H1 (cell line): ENCODE measurements around the gene ZBTB40. TPM values are rescaled to one million over a fixed set of nuclear protein-coding genes. Genes with fewer than 3 reads are reported as not detected.
A peak's percentile ranks its signal among the peaks of the same experiment; 100 is the strongest.

ENCODE experiments used
- CTCF ChIA-PET: fragments of 300-600 bp; sonication (Branson Sonifier 250); formaldehyde crosslinking; loops from one replicate; lab custom pipeline; 2021; ENCODE audit not compliant: partially characterized antibody; lab: Charles Lee
- POLR2A ChIA-PET: fragments of 300-600 bp; sonication (Branson Sonifier 250); formaldehyde crosslinking; loops from one replicate; lab custom pipeline; 2021; ENCODE audit warnings: inconsistent platforms; ENCODE audit not compliant: partially characterized antibody; lab: Charles Lee
- DNase-seq, 2 experiments: peaks; one replicate each; pipeline versions ENCODE4 v3.0.0 to v3.0.0-alpha.2; 2010 to 2022; ENCODE audit warnings: low spot score in 2 of 2, low read depth in 1 of 2, mixed read lengths in 1 of 2
- FAIRE-seq: peaks from 2 replicates; lab custom pipeline; 2011; peaks lifted over from hg19 to GRCh38; lab: Jason Lieb, UNC
- H2AFZ ChIP-seq: 2 replicates; pipeline ENCODE4 v1.8.1; 2012; ENCODE audit warnings: low read length, inconsistent platforms
- H2AK5ac ChIP-seq: 2 replicates; pipeline ENCODE4 v1.6.1; 2013; ENCODE audit warnings: low read depth, low read length
- H2BK120ac ChIP-seq: replicated peaks from 2 replicates; pipeline ENCODE3; 2013; ENCODE audit warnings: low read depth, low read length, inconsistent platforms
- H2BK12ac ChIP-seq: 2 replicates; pipeline ENCODE4 v1.6.1; 2013; ENCODE audit warnings: low read depth, low read length
- H2BK15ac ChIP-seq: 2 replicates; pipeline ENCODE4 v1.6.1; 2013; ENCODE audit warnings: low read length
- H2BK20ac ChIP-seq: 2 replicates; pipeline ENCODE4 v1.6.1; 2013; ENCODE audit warnings: low read length
- H2BK5ac ChIP-seq: 2 replicates; pipeline ENCODE4 v1.6.1; 2013; ENCODE audit warnings: low read depth, low read length
- H3K14ac ChIP-seq: 2 replicates; pipeline ENCODE4 v1.6.1; 2013; ENCODE audit warnings: inconsistent platforms; ENCODE audit not compliant: insufficient read length
- H3K18ac ChIP-seq: 2 replicates; pipeline ENCODE4 v1.6.1; 2013; ENCODE audit warnings: low read length; ENCODE audit errors: extremely low read depth
- H3K23ac ChIP-seq: 2 replicates; pipeline ENCODE4 v1.6.1; 2013; ENCODE audit warnings: inconsistent platforms; ENCODE audit not compliant: insufficient read length
- H3K23me2 ChIP-seq: 2 replicates; pipeline ENCODE4 v1.6.1; 2013; ENCODE audit warnings: low read depth, low read length
- H3K27ac ChIP-seq: 2 replicates; pipeline ENCODE4 v1.6.1; 2011; ENCODE audit warnings: low read depth, low read length, inconsistent platforms
- H3K27me3 ChIP-seq, 4 experiments: replicated peaks in 1 of 4; 1 replicate in 1 of 4; 2 replicates in 3 of 4; pipeline versions ENCODE4 v1.6.1 to v1.8.1; 2011 to 2013; ENCODE audit warnings: low read length in 3 of 4, mild to moderate bottlenecking in 3 of 4, inconsistent platforms in 2 of 4, mixed read lengths in 2 of 4, moderate library complexity in 1 of 4; ENCODE audit not compliant: control insufficient read depth in 3 of 4, insufficient read depth in 3 of 4; ENCODE audit errors: extremely low read depth in 1 of 4
- H3K36me3 ChIP-seq, 4 experiments: 2 replicates each; pipeline versions ENCODE4 v1.6.1 to v1.8.1; 2011 to 2013; ENCODE audit warnings: mild to moderate bottlenecking in 4 of 4, low read length in 3 of 4, moderate library complexity in 2 of 4, control low read depth in 1 of 4, inconsistent platforms in 1 of 4; ENCODE audit not compliant: insufficient read depth in 4 of 4, control insufficient read depth in 2 of 4
- H3K4ac ChIP-seq: replicated peaks from 2 replicates; pipeline ENCODE3; 2013; ENCODE audit warnings: low read length, low read depth, mixed read lengths, inconsistent platforms; ENCODE audit not compliant: insufficient read length
- H3K4me1 ChIP-seq, 4 experiments: replicated peaks in 1 of 4; 1 replicate in 1 of 4; 2 replicates in 3 of 4; pipeline versions ENCODE4 v1.6.1 to v1.8.1; 2011 to 2013; ENCODE audit warnings: low read length in 3 of 4, inconsistent platforms in 2 of 4, mixed read lengths in 1 of 4; ENCODE audit not compliant: insufficient read depth in 4 of 4, control insufficient read depth in 3 of 4
- H3K4me2 ChIP-seq, 2 experiments: 2 replicates each; pipeline versions ENCODE4 v1.6.1 to v1.8.1; 2011 to 2013; ENCODE audit warnings: low read depth in 2 of 2, low read length in 2 of 2, control low read depth in 1 of 2, inconsistent platforms in 1 of 2, mild to moderate bottlenecking in 1 of 2; ENCODE audit not compliant: insufficient read depth in 1 of 2
- H3K4me3 ChIP-seq, 4 experiments: fragments of 200-600, 300-600 bp in 1 of 4; sonication (generic), shearing (Covaris generic), sonication (Bioruptor Twin) in 1 of 4; 2 replicates each; pipeline versions ENCODE4 v1.5.1 to v1.8.1; 2011 to 2016; ENCODE audit warnings: low read length in 4 of 4, low read depth in 3 of 4, control low read depth in 2 of 4, inconsistent platforms in 2 of 4, mild to moderate bottlenecking in 2 of 4, mixed read lengths in 1 of 4, moderate library complexity in 1 of 4; ENCODE audit not compliant: insufficient read depth in 2 of 4; ENCODE audit errors: extremely low read depth in 1 of 4
- H3K56ac ChIP-seq: replicated peaks from 2 replicates; pipeline ENCODE3; 2013; ENCODE audit warnings: low read depth, mild to moderate bottlenecking, mixed read lengths, low read length, inconsistent platforms; ENCODE audit not compliant: insufficient read length
- H3K79me1 ChIP-seq: 2 replicates; pipeline ENCODE4 v1.6.1; 2013; ENCODE audit warnings: low read depth, low read length, control low read depth
- H3K79me2 ChIP-seq, 2 experiments: 2 replicates each; pipeline versions ENCODE4 v1.6.1 to v1.8.1; 2012 to 2013; ENCODE audit warnings: low read length in 2 of 2, mild to moderate bottlenecking in 2 of 2, inconsistent platforms in 1 of 2; ENCODE audit not compliant: insufficient read depth in 2 of 2, control insufficient read depth in 1 of 2
- H3K9ac ChIP-seq, 4 experiments: replicated peaks in 1 of 4; 1 replicate in 1 of 4; 2 replicates in 3 of 4; pipeline versions ENCODE4 v1.6.1 to v1.8.1; 2011 to 2013; ENCODE audit warnings: low read depth in 3 of 4, low read length in 3 of 4, control low read depth in 2 of 4, mild to moderate bottlenecking in 2 of 4, moderate library complexity in 2 of 4, inconsistent platforms in 1 of 4; ENCODE audit errors: extremely low read depth in 1 of 4
- H3K9me3 ChIP-seq, 2 experiments: 2 replicates each; pipeline versions ENCODE4 v1.6.1 to v1.8.1; 2012 to 2013; ENCODE audit warnings: mild to moderate bottlenecking in 2 of 2, moderate library complexity in 2 of 2, control low read depth in 1 of 2, inconsistent platforms in 1 of 2, low read depth in 1 of 2, low read length in 1 of 2, mixed read lengths in 1 of 2; ENCODE audit not compliant: insufficient read depth in 2 of 2
- H4K20me1 ChIP-seq, 2 experiments: replicated peaks in 1 of 2; 2 replicates each; pipeline versions ENCODE3 to v1.8.1; 2011 to 2013; ENCODE audit warnings: inconsistent platforms in 2 of 2, low read length in 2 of 2, mild to moderate bottlenecking in 1 of 2; ENCODE audit not compliant: insufficient read depth in 2 of 2, control insufficient read depth in 1 of 2
- H4K5ac ChIP-seq: 2 replicates; pipeline ENCODE4 v1.6.1; 2013; ENCODE audit warnings: low read length, low read depth, mixed read lengths, inconsistent platforms; ENCODE audit not compliant: insufficient read length
- H4K8ac ChIP-seq: 2 replicates; pipeline ENCODE4 v1.8.0; 2013; ENCODE audit warnings: mild to moderate bottlenecking, moderate library complexity, low read length, inconsistent platforms; ENCODE audit not compliant: insufficient read depth; ENCODE audit errors: extremely low read depth
- H4K91ac ChIP-seq: replicated peaks from 2 replicates; pipeline ENCODE3; 2013; ENCODE audit warnings: low read length, mixed read lengths, inconsistent platforms; ENCODE audit not compliant: insufficient read length
- BRCA1 ChIP-seq: IDR thresholded peaks from 2 replicates; pipeline ENCODE4 v1.6.1; 2012; ENCODE audit warnings: low read depth, low read length, improper control_type of control experiment
- CHD1 ChIP-seq: IDR thresholded peaks from 2 replicates; pipeline ENCODE4 v1.6.1; 2012; ENCODE audit warnings: low read depth, low read length, improper control_type of control experiment
- EGR1 ChIP-seq: IDR thresholded peaks from 2 replicates; pipeline ENCODE4 v1.6.1; 2011; ENCODE audit warnings: low read depth, low read length, borderline replicate concordance
- FOSL1 ChIP-seq: IDR thresholded peaks from 2 replicates; pipeline ENCODE4 v1.6.1; 2011; ENCODE audit warnings: mild to moderate bottlenecking, low read depth, low read length, moderate library complexity; ENCODE audit not compliant: insufficient read depth
- KDM4A ChIP-seq: IDR thresholded peaks from one replicate; pipeline ENCODE4 v1.7.1; 2012; ENCODE audit warnings: low read depth, mild to moderate bottlenecking, moderate library complexity, low read length, inconsistent platforms; ENCODE audit not compliant: severe bottlenecking
- KDM5A ChIP-seq: fragments of 200-600 bp; IDR thresholded peaks from 2 replicates; pipeline ENCODE4 v1.7.1; 2012; ENCODE audit warnings: mild to moderate bottlenecking, low read length, inconsistent platforms, mixed read lengths
- MAFK ChIP-seq: IDR thresholded peaks from 2 replicates; pipeline ENCODE4 v1.6.1; 2012; ENCODE audit warnings: low read depth, mild to moderate bottlenecking, improper control_type of control experiment, low read length
- NANOG ChIP-seq: IDR thresholded peaks from 2 replicates; pipeline ENCODE4 v1.6.1; 2011; ENCODE audit warnings: low read length, low read depth, mild to moderate bottlenecking, inconsistent platforms; ENCODE audit not compliant: insufficient read depth, poor library complexity, severe bottlenecking
- SAP30 ChIP-seq: fragments of 300-600 bp; sonication (generic); IDR thresholded peaks from 2 replicates; pipeline ENCODE4 v1.7.1; 2012; ENCODE audit warnings: low read length, moderate library complexity, mild to moderate bottlenecking, inconsistent platforms; ENCODE audit not compliant: insufficient read depth, insufficient replicate concordance
- SP2 ChIP-seq: IDR thresholded peaks from 2 replicates; pipeline ENCODE4 v1.6.1; 2012; ENCODE audit warnings: mild to moderate bottlenecking, low read length, inconsistent platforms
- SP4 ChIP-seq: IDR thresholded peaks from 2 replicates; pipeline ENCODE4 v1.6.1; 2012; ENCODE audit warnings: low read length, inconsistent platforms
- TBP ChIP-seq: IDR thresholded peaks from 2 replicates; pipeline ENCODE4 v1.6.1; 2011; ENCODE audit warnings: low read depth, low read length, improper control_type of control experiment
- TCF12 ChIP-seq: IDR thresholded peaks from 2 replicates; pipeline ENCODE4 v1.6.1; 2011; ENCODE audit warnings: low read depth, mild to moderate bottlenecking, low read length
- WGBS, 2 experiments: shearing (Covaris generic) in 1 of 2; methylation state at CpG; one replicate each; pipeline versions ENCODE4 v1.1.6 to v1.1.7; 2013 to 2015; ENCODE audit warnings: low lambda C conversion rate in 2 of 2, mixed read lengths in 2 of 2, inconsistent platforms in 1 of 2, low coverage in 1 of 2, missing lambda C conversion rate in 1 of 2; ENCODE audit not compliant: insufficient replicate concordance in 2 of 2, insufficient coverage in 1 of 2, insufficient read length in 1 of 2; ENCODE audit errors: extremely low coverage in 1 of 2, missing lambda C conversion rate in 1 of 2; 5-methylcytosine and 5-hydroxymethylcytosine counted together
- polyA plus RNA-seq, 7 experiments: library from polyadenylated mRNA; depleted of rRNA in 3 of 7; stranded (reverse) in 5 of 7; unstranded in 2 of 7; fragments of >200 nt in 5 of 7; fragments of 200-250 nt in 2 of 7; gene quantifications; 1 replicate in 5 of 7; 2 replicates in 1 of 7; 4 replicates in 1 of 7; pipeline versions ENCODE4 v1.2.1 to v1.2.3, GENCODE V29; 2011 to 2013; ENCODE audit warnings: missing spikeins in 2 of 7, mixed read lengths in 2 of 7
- total RNA-seq: library from RNA; stranded (reverse); fragmentation: NEBNext Ultra II Directional; extraction: Animal tissue kit (Norgen Biotek cat#: 25700); gene quantifications from 2 replicates; pipeline ENCODE4 v1.2.1, GENCODE V29; 2021

The ZBTB40 gene
- total and polyA plus RNA-seq, 2 of the 8 experiments (the other 6 are each of a cell fraction or from before 2014, with no cell fraction given), result 3.1 to 19.3 TPM

DNA sequence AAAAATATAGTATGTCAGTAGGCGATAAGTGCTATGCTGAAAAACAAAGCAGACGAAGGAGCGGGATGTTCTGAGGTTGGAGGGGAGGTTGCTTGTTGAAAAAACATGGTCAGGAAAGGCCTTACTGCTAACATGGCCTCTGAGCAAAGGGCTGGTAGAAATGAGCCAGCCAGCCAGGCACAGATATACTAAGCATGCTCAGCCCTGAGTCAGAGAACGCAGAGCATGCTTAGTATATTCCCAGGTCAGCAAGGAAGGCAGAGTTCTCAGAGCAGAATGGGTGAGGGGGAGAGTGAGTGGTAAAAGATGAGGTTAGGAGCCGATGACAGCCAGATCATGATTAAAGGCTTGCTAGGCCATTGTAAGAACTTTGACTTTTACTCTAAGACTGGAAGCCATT, 36.7 kb downstream of the ZBTB40 start:
- no peak overlapping the region for H3K27ac ChIP-seq
- no peak overlapping the region for H4K5ac ChIP-seq
- ChIA-PET CTCF (interaction anchor here (1.0 to 1.4 kb wide), 5 partner anchors 10 to 73 kb away, joined by 3 to 6 read pairs (median 3); no protein-coding TSS in a partner anchor), POLR2A (no interaction called here)
- no peak for DNase-seq
- no peak overlapping the region for H3K23ac ChIP-seq
- H2AFZ ChIP-seq, result no peak overlapping the region; the same call in 1 of the 2 replicates
- no peaks in the 10 kb centered on the region for H3K27me3 ChIP-seq
- no peak overlapping the region for H2BK15ac ChIP-seq
- 0 out of 2 replicates have a peak overlapping the region, but pooled peaks have one; percentile 41 for H2AK5ac ChIP-seq
- H3K36me3 ChIP-seq, result no peaks in the 10 kb centered on the region
- no peak overlapping the region for H3K4me3 ChIP-seq
- H3K9ac ChIP-seq, result no peak overlapping the region
- no peak overlapping the region for H3K18ac ChIP-seq
- peaks cover 5 to 20% (median 12%) of the 10 kb centered on the region in 4 experiments for H3K4me1 ChIP-seq
- H3K79me2 ChIP-seq, result peaks cover 0 to 33% of the 10 kb centered on the region in 2 experiments; a peak in 2 of 4 replicates
- no peaks in the 10 kb centered on the region for H4K20me1 ChIP-seq
- H3K23me2 ChIP-seq, result no peaks in the 10 kb centered on the region
- H2BK120ac ChIP-seq, result no peak overlapping the region
- H2BK20ac ChIP-seq, result no peak overlapping the region
- H2BK12ac ChIP-seq, result no peak overlapping the region
- H3K14ac ChIP-seq, result no peak overlapping the region
- no peaks in the 10 kb centered on the region for H3K79me1 ChIP-seq
- H3K4ac ChIP-seq, result no peak overlapping the region
- H4K8ac ChIP-seq, result no peak overlapping the region
- no peak for FAIRE-seq
- H4K91ac ChIP-seq, result no peak overlapping the region
- peaks cover 0 to 2% of the 10 kb centered on the region in 2 experiments; a peak in 1 of 4 replicates for H3K9me3 ChIP-seq
- no peak overlapping the region for H3K4me2 ChIP-seq
- 78% methylated on average over 5 of the region's 5 CpGs; no CpG with 5 or more reads in 1 of the 2 experiments for WGBS, 2 experiments
- no peak overlapping the region; the same call in 1 of the 2 replicates for H2BK5ac ChIP-seq
- no peak overlapping the region for H3K56ac ChIP-seq
- TF ChIP-seq TBP, result no peak
- no peak for TF ChIP-seq CHD1
- TF ChIP-seq TCF12, result no peak
- no peak for TF ChIP-seq KDM5A
- no peak for TF ChIP-seq KDM4A
- no peak for TF ChIP-seq SP2
- TF ChIP-seq NANOG, result no peak
- TF ChIP-seq MAFK, result no peak
- TF ChIP-seq EGR1, result no peak
- no peak for TF ChIP-seq SAP30
- no peak for TF ChIP-seq BRCA1
- no peak for TF ChIP-seq FOSL1
- no peak for TF ChIP-seq SP4
